ENCODE results near the gene MRAS.

- no peak for TF ChIP-seq CTCF (IDR thresholded peaks at IDR 0.05)
- TF ChIP-seq POLR2A (IDR thresholded peaks at IDR 0.05), result no peak
Observed at GRCh38 chr3:138405001-138405400, 56.6 kb downstream of the MRAS start.
